HEK293 (cell line): ENCODE measurements around the gene SMYD1.

Experiments used
- CTCF ChIA-PET: fragments of 350-600 bp; formaldehyde crosslinking; extraction: SDS; loops from one replicate; lab custom pipeline; 2021; ENCODE audit warnings: antibody characterized with exemption; lab: Yijun Ruan, JAX
- POLR2A ChIA-PET: fragments of 300-600 bp; formaldehyde crosslinking; extraction: SDS; loops from one replicate; lab custom pipeline; 2020; ENCODE audit warnings: antibody characterized with exemption, inconsistent platforms; lab: Yijun Ruan, JAX
- H3K27ac ChIP-seq: fragments of 200-500 bp; sonication (Bioruptor generic); 2 replicates; pipeline ENCODE4 v1.5.1; 2014; ENCODE audit warnings: low read depth, low read length, control low read depth, inconsistent platforms; ENCODE audit errors: extremely low read depth
- H3K36me3 ChIP-seq, 2 experiments: fragments of 200-500 bp in 1 of 2; sonication (Bioruptor generic) in 1 of 2; 1 replicate in 1 of 2; 2 replicates in 1 of 2; pipeline ENCODE4 v1.5.1; 2014 to 2017; ENCODE audit warnings: inconsistent platforms in 2 of 2, low read length in 2 of 2; ENCODE audit not compliant: control insufficient read depth in 2 of 2, insufficient read depth in 1 of 2
- H3K4me1 ChIP-seq: fragments of 200-500 bp; sonication (Bioruptor generic); 2 replicates; pipeline ENCODE4 v1.5.1; 2014; ENCODE audit warnings: mild to moderate bottlenecking, low read length, inconsistent platforms; ENCODE audit not compliant: control insufficient read depth, insufficient read depth
- H3K4me3 ChIP-seq: 2 replicates; pipeline ENCODE4 v1.5.1; 2011; ENCODE audit warnings: low read depth, mild to moderate bottlenecking, control low read depth, low read length, moderate library complexity
- H3K9me3 ChIP-seq: fragments of 200-500 bp; sonication (Bioruptor generic); 2 replicates; pipeline ENCODE4 v1.5.1; 2014; ENCODE audit warnings: low read depth, low read length, inconsistent platforms; ENCODE audit not compliant: control insufficient read depth, insufficient read depth
- CTCF ChIP-seq: fragments of 450-650 bp; formaldehyde crosslinking; IDR thresholded peaks from 2 replicates; pipeline ENCODE4 v1.5.1; 2016; ENCODE audit warnings: missing biosample characterization, missing genetic modification characterization
- GLIS1 ChIP-seq: fragments of 450-650 bp; formaldehyde crosslinking; IDR thresholded peaks from 2 replicates; pipeline ENCODE4 v1.5.1; 2016; ENCODE audit warnings: missing biosample characterization, missing genetic modification characterization
- MZF1 ChIP-seq: fragments of 450-650 bp; formaldehyde crosslinking; IDR thresholded peaks from 2 replicates; pipeline ENCODE4 v1.5.1; 2017; ENCODE audit warnings: missing biosample characterization, missing genetic modification characterization, borderline replicate concordance
- PRDM1 ChIP-seq: fragments of 450-650 bp; formaldehyde crosslinking; IDR thresholded peaks from 2 replicates; pipeline ENCODE4; 2016; ENCODE audit warnings: missing biosample characterization, missing genetic modification characterization
- REST ChIP-seq: fragments of 450-650 bp; formaldehyde crosslinking; IDR thresholded peaks from 2 replicates; pipeline ENCODE4 v1.5.1; 2016; ENCODE audit warnings: missing biosample characterization, missing genetic modification characterization
- TRIM28 ChIP-seq: IDR thresholded peaks from 2 replicates; pipeline ENCODE4 v1.6.1; 2011; ENCODE audit warnings: low read length, control low read depth, borderline replicate concordance
- ZBTB1 ChIP-seq: fragments of 450-650 bp; formaldehyde crosslinking; IDR thresholded peaks from 2 replicates; pipeline ENCODE4 v1.5.1; 2016; ENCODE audit warnings: missing biosample characterization, missing genetic modification characterization
- ZBTB11 ChIP-seq: fragments of 450-650 bp; formaldehyde crosslinking; conservative IDR thresholded peaks from 2 replicates; pipeline ENCODE4 v1.5.1; 2016; ENCODE audit warnings: low read depth, missing biosample characterization, missing genetic modification characterization
- ZBTB17 ChIP-seq: fragments of 450-650 bp; formaldehyde crosslinking; IDR thresholded peaks from 2 replicates; pipeline ENCODE4 v1.5.1; 2016; ENCODE audit warnings: missing biosample characterization, missing genetic modification characterization
- ZBTB20 ChIP-seq: fragments of 450-650 bp; formaldehyde crosslinking; IDR thresholded peaks from 2 replicates; pipeline ENCODE4 v1.5.1; 2016; ENCODE audit warnings: missing biosample characterization, missing genetic modification characterization
- ZBTB26 ChIP-seq: fragments of 450-650 bp; formaldehyde crosslinking; optimal IDR thresholded peaks from 2 replicates; pipeline ENCODE3; 2016; ENCODE audit warnings: missing biosample characterization, mild to moderate bottlenecking, missing genetic modification characterization
- ZFHX2 ChIP-seq: fragments of 450-650 bp; formaldehyde crosslinking; conservative IDR thresholded peaks from 2 replicates; pipeline ENCODE4 v1.5.1; 2016; ENCODE audit warnings: missing biosample characterization, missing genetic modification characterization
- ZFP41 ChIP-seq: fragments of 450-650 bp; formaldehyde crosslinking; IDR thresholded peaks from 2 replicates; pipeline ENCODE4 v1.5.1; 2016; ENCODE audit warnings: missing biosample characterization, missing genetic modification characterization, borderline replicate concordance
- ZIC2 ChIP-seq: fragments of 450-650 bp; formaldehyde crosslinking; IDR thresholded peaks from 2 replicates; pipeline ENCODE4 v1.5.1; 2016; ENCODE audit warnings: missing biosample characterization, missing genetic modification characterization
- ZNF121 ChIP-seq: fragments of 450-650 bp; formaldehyde crosslinking; IDR thresholded peaks from 2 replicates; pipeline ENCODE4 v1.5.1; 2016; ENCODE audit warnings: missing biosample characterization, missing genetic modification characterization
- ZNF133 ChIP-seq: fragments of 450-650 bp; formaldehyde crosslinking; IDR thresholded peaks from 2 replicates; pipeline ENCODE4 v1.5.1; 2016; ENCODE audit warnings: missing biosample characterization, missing genetic modification characterization
- ZNF155 ChIP-seq: fragments of 450-650 bp; formaldehyde crosslinking; IDR thresholded peaks from 2 replicates; pipeline ENCODE4 v1.5.1; 2016; ENCODE audit warnings: missing biosample characterization, missing genetic modification characterization
- ZNF169 ChIP-seq: fragments of 450-650 bp; formaldehyde crosslinking; IDR thresholded peaks from 2 replicates; pipeline ENCODE4 v1.5.1; 2016; ENCODE audit warnings: missing biosample characterization, missing genetic modification characterization
- ZNF239 ChIP-seq: fragments of 450-650 bp; formaldehyde crosslinking; IDR thresholded peaks from 2 replicates; pipeline ENCODE4 v1.5.1; 2016; ENCODE audit warnings: missing biosample characterization, missing genetic modification characterization
- ZNF394 ChIP-seq: fragments of 450-650 bp; formaldehyde crosslinking; IDR thresholded peaks from 2 replicates; pipeline ENCODE4 v1.5.1; 2016; ENCODE audit warnings: missing biosample characterization, missing genetic modification characterization, mild to moderate bottlenecking, moderate library complexity, borderline replicate concordance
- ZNF501 ChIP-seq: fragments of 450-650 bp; formaldehyde crosslinking; IDR thresholded peaks from 2 replicates; pipeline ENCODE4 v1.5.1; 2016; ENCODE audit warnings: missing biosample characterization, missing genetic modification characterization
- ZNF558 ChIP-seq: fragments of 450-650 bp; formaldehyde crosslinking; IDR thresholded peaks from 2 replicates; pipeline ENCODE4 v1.5.1; 2016; ENCODE audit warnings: missing biosample characterization, missing genetic modification characterization
- ZNF621 ChIP-seq: fragments of 450-650 bp; formaldehyde crosslinking; IDR thresholded peaks from 2 replicates; pipeline ENCODE4 v1.5.1; 2017; ENCODE audit warnings: missing biosample characterization, missing genetic modification characterization
- ZNF624 ChIP-seq: fragments of 450-650 bp; formaldehyde crosslinking; IDR thresholded peaks from 2 replicates; pipeline ENCODE4 v1.5.1; 2017; ENCODE audit warnings: missing biosample characterization, missing genetic modification characterization
- ZNF768 ChIP-seq: fragments of 450-650 bp; formaldehyde crosslinking; IDR thresholded peaks from 2 replicates; pipeline ENCODE4 v1.5.1; 2018; ENCODE audit warnings: missing biosample characterization, mild to moderate bottlenecking, missing genetic modification characterization
- ZNF776 ChIP-seq: fragments of 450-650 bp; formaldehyde crosslinking; IDR thresholded peaks from 2 replicates; pipeline ENCODE4 v1.5.0; 2017; ENCODE audit warnings: missing biosample characterization, missing genetic modification characterization, borderline replicate concordance
- ZNF791 ChIP-seq: fragments of 450-650 bp; formaldehyde crosslinking; IDR thresholded peaks from 2 replicates; pipeline ENCODE4 v1.5.1; 2016; ENCODE audit warnings: missing biosample characterization, missing genetic modification characterization
- ZSCAN4 ChIP-seq: fragments of 450-650 bp; formaldehyde crosslinking; IDR thresholded peaks from 2 replicates; pipeline ENCODE4 v1.5.1; 2017; ENCODE audit warnings: missing biosample characterization, missing genetic modification characterization

SMYD1 gene

GRCh38 chr2:88054782-88055370 is 12.7 kb upstream of the SMYD1 start:
- peak overlapping the region; percentile 85 for H3K4me3 ChIP-seq
- H3K36me3 ChIP-seq: no peaks in the 10 kb centered on the region; a peak in 1 of 3 replicates
- peaks cover 5% of the 10 kb centered on the region; the same call in 1 of the 2 replicates for H3K4me1 ChIP-seq
- peak overlapping the region; percentile 92 for H3K27ac ChIP-seq
- ChIA-PET CTCF (interaction anchor here (0.5 to 1.2 kb wide), 4 partner anchors 24 to 1618 kb away, joined by 3 to 6 read pairs (median 5); no protein-coding TSS in a partner anchor), POLR2A (interaction anchor here (0.9 kb wide), 1 partner anchor 427 kb away, joined by 3 read pairs; no protein-coding TSS in a partner anchor)
- H3K9me3 ChIP-seq: no peaks in the 10 kb centered on the region
- TF ChIP-seq ZNF121 (tag by site-specific recombination) (no peak), GLIS1 (tag by site-specific recombination) (no peak), ZBTB1 (tag by site-specific recombination) (no peak), ZNF155 (tag by site-specific recombination) (no peak), ZNF501 (tag by site-specific recombination) (no peak), ZNF239 (tag by site-specific recombination) (no peak), ZNF791 (tag by site-specific recombination) (no peak), CTCF (tag by site-specific recombination) (no peak), REST (tag by site-specific recombination) (no peak), ZNF558 (tag by site-specific recombination) (no peak), ZNF133 (tag by site-specific recombination) (no peak), ZNF621 (tag by site-specific recombination) (no peak), ZBTB20 (0 out of 2 replicates have a peak, but pooled peaks have one; percentile 13), ZFP41 (tag by site-specific recombination) (no peak), ZFHX2 (no peak), ZBTB26 (tag by site-specific recombination) (no peak), ZNF776 (tag by site-specific recombination) (no peak), MZF1 (tag by site-specific recombination) (no peak), ZBTB17 (tag by site-specific recombination) (0 out of 2 replicates have a peak, but pooled peaks have one; percentile 21), ZBTB11 (peak; percentile 62; the same call in 1 of the 2 replicates), ZSCAN4 (tag by site-specific recombination) (no peak), ZIC2 (tag by site-specific recombination) (no peak), ZNF768 (no peak), ZNF394 (tag by site-specific recombination) (peak; percentile 27; the same call in 1 of the 2 replicates), ZNF169 (tag by site-specific recombination) (no peak), TRIM28 (no peak), PRDM1 (tag by site-specific recombination) (peak; percentile 45), ZNF624 (no peak)
